NCI-H1048 (cell line): Measurements from ENCODE around the gene ZIC5.

Experiments used
- DNase-seq: peaks from one replicate; lab custom pipeline; 2025; lab: John Stamatoyannopoulos, UW

ZIC5 gene

DNA sequence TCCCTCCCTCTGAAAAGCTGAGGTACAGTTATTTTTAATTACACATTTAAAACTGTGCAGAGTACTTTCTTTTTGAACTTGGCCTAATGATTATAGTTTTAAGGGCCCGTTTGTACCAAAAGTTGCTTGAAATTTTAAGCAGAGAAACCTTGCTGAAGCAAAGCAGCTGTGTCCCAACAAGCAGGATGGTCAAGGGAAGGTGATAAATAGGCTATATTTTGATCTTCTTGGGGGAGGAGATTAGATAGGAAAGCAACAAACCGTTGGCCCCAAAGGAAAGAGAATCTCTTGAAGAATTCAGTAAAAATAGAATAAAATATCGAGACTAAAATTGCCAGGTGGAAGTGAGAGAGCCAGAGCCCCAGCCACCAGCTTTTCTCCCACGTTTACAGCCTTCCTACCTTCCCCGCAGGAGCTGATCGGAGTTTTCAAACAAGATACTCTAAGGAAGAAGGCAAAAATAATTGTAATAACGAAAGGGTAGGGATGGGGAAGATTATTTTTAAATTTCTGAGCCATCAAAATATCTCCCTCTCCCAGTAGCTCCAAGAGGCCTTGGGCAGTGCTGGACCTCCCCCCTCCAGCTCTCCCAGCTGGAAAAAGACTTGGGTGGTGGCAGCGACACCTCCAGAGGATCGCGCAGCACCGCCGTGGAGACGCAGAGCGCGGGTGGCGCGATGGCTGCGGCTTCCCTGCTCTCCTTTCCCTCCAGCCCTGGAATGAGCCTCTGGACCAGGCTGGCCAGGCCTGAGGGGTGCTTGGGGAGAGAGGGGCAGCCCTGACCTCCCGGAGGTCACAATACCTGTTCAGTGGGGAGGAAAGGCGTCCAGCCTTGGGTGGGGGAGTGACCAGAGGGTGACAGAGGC lies 15.8 kb upstream of the ZIC5 start:
- no peak for DNase-seq

GRCh38 chr13:99986741-99987140 lies 15.2 kb upstream of the ZIC5 start:
- DNase-seq: no peak

GRCh38 chr13:99985886-99986527 lies 14.4 kb upstream of the ZIC5 start:
- DNase-seq: no peak

GRCh38 chr13:99985241-99985874 lies 13.8 kb upstream of the ZIC5 start:
- no peak for DNase-seq

- DNase-seq: no peak
Measured at GRCh38 chr13:99984461-99985240, 13.1 kb upstream of the ZIC5 start.

DNA sequence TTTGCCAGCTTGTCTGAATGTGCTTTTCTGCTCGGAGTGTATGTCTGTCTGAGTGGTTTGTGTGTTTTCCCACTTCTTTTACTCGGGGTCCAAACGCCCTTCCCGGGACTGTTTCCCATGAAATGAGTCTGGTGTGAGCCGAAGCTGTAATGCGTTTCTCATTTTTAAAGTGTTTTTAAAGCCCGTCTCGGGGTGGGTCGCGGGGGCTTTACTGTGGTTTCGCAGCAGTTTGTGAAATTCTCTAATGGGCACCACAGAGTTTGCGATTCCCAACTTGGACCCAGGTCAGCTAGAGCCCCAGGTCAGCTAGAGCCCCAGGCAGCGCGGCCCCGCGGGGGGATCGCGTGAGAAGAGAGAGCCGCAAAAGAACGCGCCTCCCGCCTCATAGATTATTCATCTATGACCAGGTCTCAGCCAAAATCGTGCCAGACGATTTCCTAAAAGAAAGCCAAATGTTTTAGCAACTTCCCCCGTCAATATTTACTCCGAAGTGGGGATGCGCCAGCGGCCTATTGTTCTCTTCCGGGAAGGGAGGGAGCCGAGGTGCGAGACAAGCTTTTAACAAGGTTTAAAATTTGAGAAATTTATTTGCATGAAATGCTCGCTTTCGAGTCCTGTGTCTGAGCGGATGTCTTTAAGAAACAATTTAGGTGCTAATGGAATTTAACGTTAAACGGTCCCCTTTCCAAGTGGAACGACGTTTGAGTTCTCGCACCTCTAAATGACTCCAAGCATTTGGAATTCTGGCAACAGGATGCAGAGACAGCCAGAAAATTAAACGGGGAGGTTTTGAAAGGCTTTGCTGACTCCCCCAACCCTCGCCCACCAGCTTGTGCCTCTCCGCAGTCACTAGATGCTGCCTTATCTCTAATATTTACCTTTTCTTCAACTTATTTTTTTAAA lies 12.2 kb upstream of the ZIC5 start:
- DNase-seq: no peak

GRCh38 chr13:99982731-99983498 lies 11.3 kb upstream of the ZIC5 start:
- DNase-seq: no peak

DNA sequence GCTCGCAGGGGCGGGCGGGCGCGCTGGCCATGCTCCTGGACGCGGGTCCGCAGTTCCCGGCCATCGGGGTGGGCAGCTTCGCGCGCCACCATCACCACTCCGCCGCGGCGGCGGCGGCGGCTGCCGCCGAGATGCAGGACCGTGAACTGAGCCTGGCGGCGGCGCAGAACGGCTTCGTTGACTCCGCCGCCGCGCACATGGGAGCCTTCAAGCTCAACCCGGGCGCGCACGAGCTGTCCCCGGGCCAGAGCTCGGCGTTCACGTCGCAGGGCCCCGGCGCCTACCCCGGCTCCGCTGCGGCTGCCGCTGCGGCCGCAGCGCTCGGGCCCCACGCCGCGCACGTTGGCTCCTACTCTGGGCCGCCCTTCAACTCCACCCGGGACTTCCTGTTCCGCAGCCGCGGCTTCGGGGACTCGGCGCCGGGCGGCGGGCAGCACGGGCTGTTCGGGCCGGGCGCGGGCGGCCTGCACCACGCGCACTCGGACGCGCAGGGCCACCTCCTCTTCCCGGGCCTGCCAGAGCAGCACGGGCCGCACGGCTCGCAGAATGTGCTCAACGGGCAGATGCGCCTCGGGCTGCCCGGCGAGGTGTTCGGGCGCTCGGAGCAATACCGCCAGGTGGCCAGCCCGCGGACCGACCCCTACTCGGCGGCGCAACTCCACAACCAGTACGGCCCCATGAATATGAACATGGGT lies 10.6 kb upstream of the ZIC5 start:
- DNase-seq: no peak

DNA sequence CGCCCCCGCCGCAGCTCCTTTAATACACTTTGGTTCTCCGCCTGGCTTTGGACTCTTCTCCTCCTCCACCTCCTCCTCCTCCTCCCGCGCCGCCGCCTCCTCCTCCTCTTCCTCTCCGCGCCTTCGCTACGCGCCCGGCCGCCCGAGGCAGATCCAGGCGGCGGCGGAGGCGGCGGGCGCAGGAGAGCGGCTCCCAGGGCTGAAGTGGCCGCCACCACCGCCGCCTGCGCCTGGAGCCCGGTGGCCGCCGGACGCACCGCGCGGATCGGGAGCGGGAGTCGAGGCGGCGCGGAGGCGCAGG lies 10.1 kb upstream of the ZIC5 start, which contains the start of gene ZIC2:
Gene ZIC2, plus strand, starts transcription at position 50 of the 301 bp plus-strand sequence. CDS start 281 bp downstream, outside the sequence.
- no peak for DNase-seq

DNA sequence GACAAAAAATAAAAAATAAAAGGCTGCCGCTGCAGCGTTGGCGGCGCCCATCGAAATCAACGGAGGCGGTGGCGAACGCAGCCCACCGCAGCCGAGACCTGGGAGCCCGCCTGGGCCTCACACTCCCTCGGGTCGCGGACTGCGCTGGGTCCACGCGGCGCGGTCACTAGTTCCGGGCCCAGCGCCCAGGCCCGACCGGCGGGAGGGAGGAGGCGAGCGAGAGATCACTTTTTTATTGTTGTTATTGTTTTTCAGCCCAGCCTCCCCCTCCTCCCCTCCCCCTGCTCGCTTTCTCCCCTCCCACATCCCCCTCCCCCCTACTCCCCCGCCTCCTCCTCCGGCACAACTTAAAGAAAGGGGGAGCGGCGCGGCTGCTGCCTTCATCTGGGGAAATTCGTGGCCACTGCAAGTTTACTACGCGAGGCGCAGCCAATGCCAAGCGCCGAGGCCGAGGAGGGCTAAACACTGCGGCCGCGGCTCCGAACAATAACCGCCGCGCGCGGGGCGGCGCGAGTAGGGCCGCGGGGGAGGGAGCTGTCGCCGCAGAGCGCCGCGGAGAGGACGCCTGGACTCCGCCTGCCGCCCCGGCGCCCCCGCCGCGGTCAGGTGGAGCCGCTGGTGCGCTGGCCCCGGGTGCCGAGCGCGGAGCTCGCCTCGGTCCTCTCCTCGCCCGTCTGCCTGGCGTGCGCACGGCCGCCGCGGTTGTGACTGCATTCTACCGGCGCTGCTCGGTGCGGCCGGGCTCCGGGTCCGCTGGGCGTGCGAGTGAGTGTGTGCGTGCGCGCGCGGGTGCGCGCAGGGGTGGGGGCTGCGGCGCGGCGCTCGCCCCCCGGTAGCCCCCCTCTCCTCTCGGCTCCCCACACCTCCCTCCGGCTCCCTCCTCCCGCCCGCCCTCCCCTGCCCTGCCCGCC lies 9.5 kb upstream of the ZIC5 start:
- DNase-seq: no peak

DNA sequence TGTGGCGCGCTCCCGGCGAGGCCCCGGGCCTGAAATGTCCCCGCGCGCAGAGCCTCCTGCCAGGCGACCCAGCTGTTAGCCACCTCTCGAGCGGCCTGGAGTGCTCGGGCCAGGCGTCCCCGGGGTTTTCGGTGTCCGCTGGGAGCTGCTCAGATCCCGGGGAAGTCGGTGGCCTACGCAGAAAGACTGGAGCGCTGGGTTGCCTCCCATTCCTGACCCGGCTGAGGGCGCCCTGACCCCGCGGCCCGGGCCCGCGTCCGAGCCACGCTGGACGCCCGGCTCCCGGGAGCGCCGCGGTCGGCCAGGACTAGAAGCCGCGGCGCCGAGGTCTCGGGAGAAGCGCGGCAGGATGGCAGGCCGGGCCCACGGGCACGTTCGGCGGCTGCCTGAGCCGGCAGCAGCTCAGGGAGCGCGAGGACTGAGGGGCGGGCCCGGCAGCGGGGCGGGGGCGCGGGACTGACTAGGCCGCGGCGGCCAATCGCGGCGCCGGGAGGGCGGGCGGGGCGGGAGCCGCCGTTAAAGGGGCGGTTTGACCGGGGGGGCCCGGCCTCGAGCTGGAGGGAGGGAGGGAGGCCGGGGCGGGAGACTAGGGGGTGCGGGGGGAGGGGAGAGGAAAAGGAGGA lies 8.7 kb upstream of the ZIC5 start:
- peak; percentile 20 for DNase-seq

DNA sequence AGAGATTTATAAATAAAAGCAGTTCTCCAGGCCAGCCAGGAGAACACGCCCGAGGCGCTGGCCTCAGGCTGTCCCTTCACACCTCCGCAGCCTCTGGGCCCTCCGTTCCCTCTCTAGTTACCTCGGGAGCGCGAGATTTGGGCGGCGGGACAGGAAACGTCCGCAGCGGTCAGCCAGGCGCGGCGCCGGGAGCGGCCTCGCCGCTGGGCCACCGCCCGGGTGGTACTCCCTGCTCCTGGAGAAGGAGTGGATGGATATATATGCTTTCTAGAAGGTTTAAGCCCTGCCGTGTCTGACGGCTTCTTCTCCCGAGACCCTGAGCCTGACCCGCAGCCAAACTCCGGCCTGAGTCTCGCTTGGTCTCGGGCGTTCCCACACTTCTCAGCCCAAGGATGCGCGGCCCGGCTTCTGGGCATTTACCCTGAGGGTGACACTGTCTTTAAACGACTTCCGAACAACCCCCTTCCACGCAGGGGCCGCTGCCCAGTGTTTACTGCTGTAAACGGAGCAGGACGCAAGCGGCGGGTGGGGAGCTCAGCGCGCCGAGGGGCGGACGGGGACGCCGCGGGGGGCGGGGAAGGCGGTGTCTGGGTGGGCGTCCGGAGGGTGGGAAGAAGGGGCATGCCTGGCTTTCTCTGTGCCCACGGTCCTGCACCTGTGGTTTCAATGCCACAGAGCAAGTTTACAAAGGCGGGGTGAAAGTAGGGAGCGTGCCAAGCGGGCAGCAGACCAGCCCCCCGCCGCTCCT lies 8.1 kb upstream of the ZIC5 start:
- DNase-seq: no peak

- DNase-seq: no peak
Measured at GRCh38 chr13:99978799-99979452, 7.4 kb upstream of the ZIC5 start.

GRCh38 chr13:99977912-99978798 lies 6.6 kb upstream of the ZIC5 start:
- no peak for DNase-seq

- no peak for DNase-seq
Measured at GRCh38 chr13:99977334-99977911, 5.9 kb upstream of the ZIC5 start.

- DNase-seq: no peak
Measured at GRCh38 chr13:99976575-99976974, 5.0 kb upstream of the ZIC5 start.
